Tibial nerve (tissue), 4 donors: ENCODE data around the gene KDM4C. TPM values are rescaled to one million over a fixed set of nuclear protein-coding genes. Genes with fewer than 3 reads are reported as not detected.

ENCODE experiments used
- DNase-seq, 2 donors: peaks; one replicate each; pipeline ENCODE4 v3.0.0-alpha.2; 2019; ENCODE audit warnings: low spot score in 2 of 2
- H3K27ac ChIP-seq, 4 donors: fragments of 200-600 bp; sonication (generic) in 3 of 4; one replicate each; pipeline ENCODE4 v1.5.1; 2017 to 2019; ENCODE audit warnings: mild to moderate bottlenecking in 1 of 4
- H3K27me3 ChIP-seq, 2 donors: fragments of 200-600 bp; sonication (generic) in 1 of 2; one replicate each; pipeline versions ENCODE4 v1.5.1 to v1.6.0; 2017 to 2019
- H3K36me3 ChIP-seq, 3 donors: fragments of 200-600 bp; sonication (generic); one replicate each; pipeline ENCODE4 v1.5.1; 2018 to 2019
- H3K4me1 ChIP-seq, 4 donors: fragments of 200-600 bp; sonication (generic) in 3 of 4; one replicate each; pipeline ENCODE4 v1.5.1; 2017 to 2019
- H3K4me3 ChIP-seq, 4 donors: fragments of 200-600 bp; sonication (generic) in 3 of 4; one replicate each; pipeline ENCODE4 v1.5.1; 2017 to 2019; ENCODE audit warnings: mild to moderate bottlenecking in 1 of 4, moderate library complexity in 1 of 4
- H3K9me3 ChIP-seq, 4 donors: fragments of 200-600 bp; sonication (generic) in 3 of 4; one replicate each; pipeline ENCODE4 v1.5.1; 2017 to 2019
- CTCF ChIP-seq, 5 experiments: fragments of 200-600 bp in 3 of 5; fragments of 450-650 bp in 2 of 5; sonication (generic) in 3 of 5; IDR thresholded peaks; one replicate each; pipeline ENCODE4 v1.5.1; 2016 to 2019; ENCODE audit warnings: antibody characterized with exemption in 5 of 5, mild to moderate bottlenecking in 3 of 5, moderate library complexity in 2 of 5
- EP300 ChIP-seq, 2 donors: sonication (generic); formaldehyde crosslinking; IDR thresholded peaks; one replicate each; pipeline ENCODE4 v1.6.1; 2017; ENCODE audit warnings: antibody characterized with exemption in 2 of 2, mild to moderate bottlenecking in 1 of 2
- POLR2A ChIP-seq, 2 donors: fragments of 450-650 bp; IDR thresholded peaks; one replicate each; pipeline ENCODE4 v1.6.1; 2017; ENCODE audit warnings: antibody characterized with exemption in 2 of 2, mild to moderate bottlenecking in 2 of 2, moderate library complexity in 2 of 2
- WGBS, 2 donors: methylation state at CpG; one replicate each; pipeline ENCODE4 v1.1.5; 2018; 5-methylcytosine and 5-hydroxymethylcytosine counted together
- total RNA-seq, 4 donors: library from RNA; depleted of rRNA; stranded (reverse); fragments of >200 nt; gene quantifications; one replicate each; pipeline ENCODE4 v1.1.0, GENCODE V29; 2016

KDM4C gene
- total RNA-seq, 4 donors from 2014 or later, result 27.8 to 47.7 (median 38.1) TPM

- 55% methylated on average over 4 of the region's 4 CpGs for WGBS, 2 donors
Measured at GRCh38 chr9:6811436-6811835, 53.7 kb downstream of the KDM4C start.

GRCh38 chr9:6816581-6816980 is 58.8 kb downstream of the KDM4C start:
- 80 to 88% methylated on average over 3 of the region's 3 CpGs for WGBS, 2 donors
- DNase-seq, result no peak
- Histone ChIP-seq H3K4me3 (no peak overlapping the region), H3K36me3 (peaks cover 0 to 6% (median 0%) of the 10 kb centered on the region in 3 donors), H3K27me3 (no peaks in the 10 kb centered on the region), H3K27ac (no peak overlapping the region), H3K9me3 (no peaks in the 10 kb centered on the region), H3K4me1 (peaks cover 0 to under 1% (median 0%) of the 10 kb centered on the region in 4 donors)
- TF ChIP-seq POLR2A (IDR thresholded peaks at IDR 0.05), result no peak
- TF ChIP-seq CTCF (IDR thresholded peaks at IDR 0.05), result no peak
- no peak for TF ChIP-seq EP300 (IDR thresholded peaks at IDR 0.05)

More at GRCh38 chr9:6811436-6811835, 53.7 kb downstream of the KDM4C start:
- Histone ChIP-seq H3K4me3 (no peak overlapping the region), H3K4me1 (peaks cover 0 to 5% (median 0%) of the 10 kb centered on the region in 4 donors), H3K36me3 (peaks cover 0 to 12% (median 0%) of the 10 kb centered on the region in 3 donors), H3K27me3 (no peaks in the 10 kb centered on the region), H3K27ac (no peak overlapping the region), H3K9me3 (no peaks in the 10 kb centered on the region)
- no peak for DNase-seq
- TF ChIP-seq EP300 (IDR thresholded peaks at IDR 0.05), result no peak
- no peak for TF ChIP-seq POLR2A (IDR thresholded peaks at IDR 0.05)

- Histone ChIP-seq H3K27ac (no peak overlapping the region), H3K4me1 (no peaks in the 10 kb centered on the region), H3K36me3 (peaks cover 0 to 11% (median 0%) of the 10 kb centered on the region in 3 donors), H3K9me3 (no peaks in the 10 kb centered on the region), H3K27me3 (no peaks in the 10 kb centered on the region), H3K4me3 (no peak overlapping the region)
- no peak for TF ChIP-seq POLR2A (IDR thresholded peaks at IDR 0.05)
- no peak for TF ChIP-seq EP300 (IDR thresholded peaks at IDR 0.05)
- no peak for TF ChIP-seq CTCF (IDR thresholded peaks at IDR 0.05)
- WGBS, 2 donors, result 76 to 81% methylated on average over 4 of the region's 4 CpGs
- DNase-seq, result no peak
Measured at GRCh38 chr9:6818292-6818922, 60.6 kb downstream of the KDM4C start.

- WGBS, 2 donors, result 89 to 91% methylated on average over 2 of the region's 2 CpGs
- Histone ChIP-seq H3K27ac (no peak overlapping the region), H3K27me3 (no peaks in the 10 kb centered on the region), H3K9me3 (no peaks in the 10 kb centered on the region), H3K36me3 (peaks cover 0 to 13% (median 0%) of the 10 kb centered on the region in 3 donors), H3K4me1 (no peaks in the 10 kb centered on the region), H3K4me3 (no peak overlapping the region)
- no peak for DNase-seq
- TF ChIP-seq POLR2A (IDR thresholded peaks at IDR 0.05) (no peak), CTCF (IDR thresholded peaks at IDR 0.05) (no peak), EP300 (IDR thresholded peaks at IDR 0.05) (no peak)
Measured at GRCh38 chr9:6819112-6819511, 61.3 kb downstream of the KDM4C start.

- TF ChIP-seq CTCF (IDR thresholded peaks at IDR 0.05), result no peak
- no peak for TF ChIP-seq POLR2A (IDR thresholded peaks at IDR 0.05)
- TF ChIP-seq EP300 (IDR thresholded peaks at IDR 0.05), result no peak
- H3K27ac ChIP-seq, result no peak overlapping the region
- no peak for DNase-seq
- no peaks in the 10 kb centered on the region for H3K9me3 ChIP-seq
- no peak overlapping the region for H3K4me3 ChIP-seq
- peaks cover 0 to 13% (median 0%) of the 10 kb centered on the region in 3 donors for H3K36me3 ChIP-seq
- H3K4me1 ChIP-seq, result no peaks in the 10 kb centered on the region
- H3K27me3 ChIP-seq, result no peaks in the 10 kb centered on the region
- WGBS, 2 donors, result 61 to 84% methylated on average over 3 of the region's 3 CpGs
Measured at GRCh38 chr9:6819529-6819928, 61.8 kb downstream of the KDM4C start.
